HG03565 (cell line): Measurements from ENCODE around the gene INSYN2A.

ENCODE experiments used
- ATAC-seq: cut with Tn5 transposase; IDR thresholded peaks from one replicate; pipeline ENCODE4 v1.9.1; 2021; ENCODE audit warnings: mild to moderate bottlenecking, moderate library complexity; ENCODE audit not compliant: unreplicated experiment

INSYN2A gene

GRCh38 chr10:127154831-127155620, 41.4 kb downstream of the INSYN2A start:
- no peak for ATAC-seq

DNA sequence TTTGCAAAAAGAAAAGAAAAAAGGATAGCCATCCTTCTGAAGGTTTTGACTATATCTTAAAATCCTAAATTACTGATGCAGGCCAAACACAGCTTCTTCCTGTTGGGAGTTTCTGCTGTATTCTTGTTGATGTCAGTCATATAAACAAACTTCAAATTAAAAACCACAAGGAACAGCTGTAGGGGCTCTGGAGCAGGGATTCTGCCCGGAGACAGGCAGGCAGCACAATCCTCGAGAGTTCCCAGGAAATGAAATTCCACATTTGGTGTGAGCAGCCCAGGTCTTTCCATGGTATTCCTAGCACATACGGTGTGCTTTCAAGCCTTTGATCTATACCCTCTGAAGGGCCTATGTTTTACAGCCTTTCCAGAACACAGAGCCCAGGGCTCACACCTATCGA, 43.2 kb downstream of the INSYN2A start:
- ATAC-seq = no peak

GRCh38 chr10:127151981-127152699, 44.3 kb downstream of the INSYN2A start:
- no peak for ATAC-seq

DNA sequence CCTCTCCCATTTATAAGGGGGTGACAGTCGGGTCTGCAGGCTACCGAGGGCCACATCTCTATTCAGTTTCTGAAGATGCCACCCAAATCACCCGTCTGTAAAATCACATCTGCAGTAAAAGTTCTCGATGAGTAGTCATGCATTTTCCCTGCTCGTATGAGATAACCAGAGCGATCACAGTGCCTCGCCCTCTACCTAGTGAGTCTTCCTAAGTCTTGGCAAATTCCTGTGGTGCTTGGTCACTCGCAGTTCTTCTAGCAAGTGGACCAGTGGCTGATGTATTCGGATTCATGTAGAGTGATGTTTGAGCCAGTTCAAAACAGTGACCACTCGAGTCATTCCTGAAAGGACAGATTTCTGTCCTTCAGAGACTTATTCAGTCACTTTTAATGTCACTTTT, 44.9 kb downstream of the INSYN2A start:
- ATAC-seq = no peak

DNA sequence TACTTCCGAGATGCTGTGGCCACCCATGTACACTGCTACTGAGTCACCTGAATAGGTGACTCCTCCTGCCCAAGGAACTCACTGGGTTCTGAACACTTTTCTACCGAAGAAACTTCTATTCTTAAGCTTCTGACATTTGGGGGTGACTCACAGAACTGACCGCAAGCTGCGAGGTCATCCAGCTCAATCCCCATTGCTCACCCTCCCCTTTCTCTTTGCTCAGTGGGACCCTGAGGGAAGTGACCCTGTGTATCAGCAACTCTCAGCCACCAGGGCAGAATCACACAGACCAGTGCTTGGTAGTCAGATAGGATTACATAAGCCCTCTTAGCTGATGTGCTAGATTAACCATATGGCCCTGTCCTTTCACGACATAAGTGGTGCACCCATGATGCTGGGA, 46.3 kb downstream of the INSYN2A start:
- ATAC-seq = no peak

DNA sequence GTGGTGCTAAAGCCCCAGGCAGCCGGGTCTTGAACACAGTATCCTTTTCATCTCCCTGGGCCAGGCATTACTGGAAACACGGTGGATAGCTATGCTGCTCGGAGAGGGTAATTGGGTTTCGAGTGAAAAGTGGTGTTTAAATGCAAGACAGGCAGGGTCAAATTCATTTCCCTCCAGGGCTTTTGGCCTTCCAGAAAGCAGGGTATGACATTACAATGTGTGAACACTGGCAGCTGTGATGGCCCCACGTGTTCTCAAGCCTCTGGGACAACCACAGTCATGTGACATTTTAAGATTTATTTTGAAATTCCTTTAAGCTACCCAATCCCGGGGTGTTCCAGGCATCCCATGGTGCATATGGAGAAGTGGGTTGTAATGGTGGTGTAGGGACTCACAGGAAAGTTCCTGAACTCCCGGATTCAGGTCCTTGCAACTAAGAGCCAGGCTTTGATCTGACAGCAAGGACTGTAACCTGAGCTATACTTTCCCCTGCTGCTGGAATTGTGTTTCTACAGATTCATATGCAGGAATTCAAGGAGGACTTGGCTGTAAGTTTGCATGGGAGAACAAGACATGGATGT, 46.8 kb downstream of the INSYN2A start:
- no peak for ATAC-seq

DNA sequence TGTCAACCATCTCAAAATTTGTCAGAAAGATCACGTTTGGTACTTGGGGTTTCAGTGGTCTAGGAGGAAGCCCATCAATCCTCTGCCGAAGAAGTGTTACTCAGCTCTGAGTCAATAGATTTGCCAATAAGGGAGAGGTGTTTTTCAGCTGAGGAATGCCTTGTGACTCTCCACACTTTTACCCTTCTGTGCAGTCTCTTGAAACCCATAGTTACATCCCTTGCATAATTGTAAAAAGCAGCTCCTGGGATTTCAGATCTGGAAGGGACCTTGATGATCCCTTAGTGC, 47.5 kb downstream of the INSYN2A start:
- no peak for ATAC-seq

GRCh38 chr10:127148066-127148932, 48.1 kb downstream of the INSYN2A start:
- ATAC-seq = no peak

DNA sequence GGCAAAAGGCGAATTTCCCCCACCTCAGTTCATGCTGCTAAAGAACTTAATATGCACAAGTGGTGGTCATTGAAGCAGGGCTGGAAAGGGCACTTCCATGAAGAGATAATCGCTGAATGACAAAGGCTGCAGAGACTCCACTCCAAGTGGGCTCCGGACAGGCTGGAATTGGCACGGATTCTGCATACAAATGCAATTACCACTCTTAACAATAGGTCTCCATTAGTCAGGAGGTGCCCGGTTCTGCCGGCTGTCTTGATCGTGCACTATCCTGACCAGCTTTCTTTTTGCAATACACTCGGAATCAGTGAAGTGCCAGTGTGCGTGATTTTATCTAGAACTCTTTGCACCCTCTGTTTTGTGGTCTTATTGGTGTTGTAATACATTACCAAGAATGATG, 49.7 kb downstream of the INSYN2A start:
- ATAC-seq = no peak
